Neural crest cell (in vitro differentiated cells): ENCODE measurements around the gene SPATA2L. TPM values are rescaled to one million over a fixed set of nuclear protein-coding genes. Genes with fewer than 3 reads are reported as not detected.
"Not testable (repeated sequence)": the region's sequence is repeated elsewhere in the genome, so short reads cannot be mapped to it uniquely, and the experiment has no call there.

Experiments
- DNase-seq: peaks from one replicate; pipeline ENCODE4 v3.0.0; 2021; ENCODE audit warnings: low read depth, mixed read lengths, low spot score
- H3K27ac Mint-ChIP-seq: one replicate; pipeline ENCODE4 v1.8.0; 2021; ENCODE audit warnings: mild to moderate bottlenecking, mixed read lengths; ENCODE audit not compliant: unreplicated experiment
- H3K27me3 Mint-ChIP-seq: 2 replicates; pipeline ENCODE4 v1.8.0; 2021; ENCODE audit warnings: low read depth, mild to moderate bottlenecking, mixed read lengths
- H3K36me3 Mint-ChIP-seq: 2 replicates; pipeline ENCODE4 v1.8.0; 2021; ENCODE audit warnings: low read depth, mild to moderate bottlenecking, mixed read lengths
- H3K4me1 Mint-ChIP-seq: 2 replicates; pipeline ENCODE4 v1.8.0; 2021; ENCODE audit warnings: mixed read lengths
- H3K4me3 Mint-ChIP-seq: one replicate; pipeline ENCODE4 v1.8.0; 2021; ENCODE audit warnings: mild to moderate bottlenecking, mixed read lengths
- H3K9me3 Mint-ChIP-seq: 2 replicates; pipeline ENCODE4 v1.8.0; 2021; ENCODE audit warnings: mixed read lengths
- total RNA-seq: library from RNA; stranded (reverse); gene quantifications from 2 replicates; pipeline ENCODE4 v1.2.1, GENCODE V29; 2021
- TF ChIP-seq, protein P1 (sequence below): fragments of 200-600 bp; sonication (generic); conservative IDR thresholded peaks from 2 replicates; pipeline ENCODE4 v1.5.0; 2021; ENCODE audit warnings: antibody characterized with exemption, mild to moderate bottlenecking

The SPATA2L gene
- total RNA-seq, 1 donor from 2014 or later: 8.6 TPM

DNA sequence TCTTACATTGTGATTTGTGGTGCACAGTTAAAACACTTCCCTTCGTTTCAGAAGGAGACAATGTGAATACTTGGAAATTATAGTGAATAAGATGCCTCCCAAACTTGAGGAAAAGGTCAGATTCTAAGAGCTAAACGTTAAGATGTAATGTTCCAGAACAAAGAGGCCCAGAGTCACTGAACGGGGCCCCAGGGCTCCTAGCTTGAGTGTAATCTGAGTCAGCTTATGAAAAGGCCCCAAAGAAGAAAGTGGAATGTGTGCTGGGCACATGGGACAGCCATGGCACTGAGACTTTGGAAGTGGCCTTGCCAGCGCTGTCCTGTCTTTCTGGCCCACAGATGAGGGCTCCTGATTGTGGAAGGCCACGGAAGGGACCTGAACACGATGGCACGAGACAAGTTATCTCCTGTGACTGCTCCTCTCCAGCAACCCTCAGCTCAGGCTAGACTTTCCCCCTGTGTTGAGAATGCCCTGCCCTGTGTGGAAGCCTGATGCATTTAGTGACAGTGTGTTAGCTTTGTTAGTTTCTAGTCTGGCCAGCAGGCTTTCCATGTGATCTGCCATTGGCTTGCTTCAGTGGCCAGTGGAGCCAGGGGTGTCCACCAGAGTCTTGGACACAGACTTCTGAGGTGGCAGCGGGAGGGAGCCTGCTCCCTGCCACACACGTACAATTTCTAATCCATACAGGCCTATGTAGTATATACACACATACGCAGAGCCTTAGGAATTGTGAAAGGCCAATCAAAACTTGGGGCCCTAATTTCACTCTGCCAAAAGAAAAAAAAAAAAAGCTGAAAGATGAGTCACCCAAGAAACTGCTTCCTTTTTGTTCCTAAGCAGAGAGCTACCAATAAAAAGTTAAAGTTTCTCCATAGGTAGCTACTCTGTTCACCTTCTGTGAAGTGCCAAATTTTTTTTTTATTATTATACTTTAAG, 30.7 kb downstream of the SPATA2L start:
- H3K4me1 Mint-ChIP-seq: peaks cover 4% of the 10 kb centered on the region
- H3K36me3 Mint-ChIP-seq: peaks cover 32% of the 10 kb centered on the region
- H3K27me3 Mint-ChIP-seq: no peaks in the 10 kb centered on the region
- H3K27ac Mint-ChIP-seq: no peak overlapping the region
- no peak for DNase-seq
- H3K9me3 Mint-ChIP-seq: peaks cover 8% of the 10 kb centered on the region
- no peak overlapping the region for H3K4me3 Mint-ChIP-seq
- TF ChIP-seq, protein P1, sequence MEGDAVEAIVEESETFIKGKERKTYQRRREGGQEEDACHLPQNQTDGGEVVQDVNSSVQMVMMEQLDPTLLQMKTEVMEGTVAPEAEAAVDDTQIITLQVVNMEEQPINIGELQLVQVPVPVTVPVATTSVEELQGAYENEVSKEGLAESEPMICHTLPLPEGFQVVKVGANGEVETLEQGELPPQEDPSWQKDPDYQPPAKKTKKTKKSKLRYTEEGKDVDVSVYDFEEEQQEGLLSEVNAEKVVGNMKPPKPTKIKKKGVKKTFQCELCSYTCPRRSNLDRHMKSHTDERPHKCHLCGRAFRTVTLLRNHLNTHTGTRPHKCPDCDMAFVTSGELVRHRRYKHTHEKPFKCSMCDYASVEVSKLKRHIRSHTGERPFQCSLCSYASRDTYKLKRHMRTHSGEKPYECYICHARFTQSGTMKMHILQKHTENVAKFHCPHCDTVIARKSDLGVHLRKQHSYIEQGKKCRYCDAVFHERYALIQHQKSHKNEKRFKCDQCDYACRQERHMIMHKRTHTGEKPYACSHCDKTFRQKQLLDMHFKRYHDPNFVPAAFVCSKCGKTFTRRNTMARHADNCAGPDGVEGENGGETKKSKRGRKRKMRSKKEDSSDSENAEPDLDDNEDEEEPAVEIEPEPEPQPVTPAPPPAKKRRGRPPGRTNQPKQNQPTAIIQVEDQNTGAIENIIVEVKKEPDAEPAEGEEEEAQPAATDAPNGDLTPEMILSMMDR: no peak

DNA sequence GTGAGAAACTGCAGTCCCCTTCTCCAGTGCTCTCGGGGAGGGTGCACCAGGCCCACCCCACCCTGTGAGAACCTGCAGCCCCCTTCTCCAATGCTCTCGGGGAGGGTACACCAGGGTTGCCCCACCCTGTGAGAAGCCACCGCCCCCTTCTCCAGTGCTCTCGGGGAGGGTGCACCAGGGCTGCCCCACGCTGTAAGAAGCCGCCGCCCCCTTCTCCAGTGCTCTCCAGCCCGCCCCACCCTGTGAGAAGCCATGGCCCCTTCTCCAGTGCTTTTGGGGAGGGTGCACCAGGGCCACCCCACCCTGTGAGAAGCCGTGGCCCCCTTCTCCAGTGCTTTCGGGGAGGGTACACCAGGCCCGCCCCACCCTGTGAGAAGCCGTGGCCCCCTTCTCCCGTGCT, 31.8 kb downstream of the SPATA2L start:
- H3K27ac Mint-ChIP-seq: no peak overlapping the region
- no peak for DNase-seq
- H3K9me3 Mint-ChIP-seq: peaks cover 5% of the 10 kb centered on the region
- H3K4me3 Mint-ChIP-seq: no peak overlapping the region
- peaks cover 4% of the 10 kb centered on the region for H3K4me1 Mint-ChIP-seq
- peaks cover 35% of the 10 kb centered on the region for H3K36me3 Mint-ChIP-seq
- TF ChIP-seq, protein P1: no peak
- H3K27me3 Mint-ChIP-seq: no peaks in the 10 kb centered on the region

DNA sequence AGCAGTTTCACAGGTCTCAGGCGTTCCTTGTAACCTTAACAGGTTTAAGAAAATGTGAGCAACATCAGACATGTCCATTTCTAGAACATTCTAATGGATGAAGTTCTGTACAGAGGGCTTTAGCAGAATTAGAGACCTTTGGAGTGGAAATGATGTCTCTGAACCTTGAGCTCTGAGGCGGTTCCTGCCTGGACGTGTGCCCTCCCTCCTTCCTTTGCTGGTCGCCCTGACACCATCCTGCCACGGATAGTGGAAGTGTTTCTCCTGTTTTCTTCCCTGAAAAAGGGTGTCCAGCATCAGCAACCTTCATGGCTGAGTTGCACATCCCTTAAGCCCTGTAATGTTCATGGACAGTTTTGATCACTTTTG, 32.7 kb downstream of the SPATA2L start:
- peaks cover 5% of the 10 kb centered on the region for H3K9me3 Mint-ChIP-seq
- H3K4me3 Mint-ChIP-seq: no peak overlapping the region
- H3K36me3 Mint-ChIP-seq: peaks cover 41% of the 10 kb centered on the region
- H3K27ac Mint-ChIP-seq: no peak overlapping the region
- H3K4me1 Mint-ChIP-seq: peaks cover 4% of the 10 kb centered on the region
- DNase-seq: no peak
- TF ChIP-seq, protein P1: no peak
- H3K27me3 Mint-ChIP-seq: no peaks in the 10 kb centered on the region

DNA sequence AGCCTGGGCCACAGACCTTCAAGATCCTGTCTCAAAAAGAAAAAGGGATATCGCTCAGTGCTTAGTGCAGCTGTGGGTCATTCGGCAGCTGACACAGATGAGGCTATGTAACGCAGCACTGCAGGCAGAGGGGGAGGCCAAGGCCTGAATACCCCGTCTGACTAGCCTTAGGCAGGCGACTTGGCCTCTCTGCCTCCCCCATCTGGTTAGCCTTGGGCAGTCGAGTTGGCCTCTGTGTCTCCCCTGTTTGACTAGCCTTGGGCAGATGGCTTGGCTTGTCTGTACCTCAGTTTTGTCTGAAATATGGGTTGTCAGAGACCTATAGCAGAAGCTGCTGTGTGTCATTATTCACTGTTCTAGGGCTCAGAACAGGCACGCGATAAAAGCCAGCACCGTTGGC, 33.9 kb downstream of the SPATA2L start:
- Mint-ChIP-seq H3K27me3 (no peaks in the 10 kb centered on the region), H3K27ac (no peak overlapping the region), H3K36me3 (peaks cover 46% of the 10 kb centered on the region), H3K9me3 (peaks cover 5% of the 10 kb centered on the region), H3K4me3 (no peak overlapping the region), H3K4me1 (peaks cover 4% of the 10 kb centered on the region)
- no peak for DNase-seq
- TF ChIP-seq, protein P1: no peak

DNA sequence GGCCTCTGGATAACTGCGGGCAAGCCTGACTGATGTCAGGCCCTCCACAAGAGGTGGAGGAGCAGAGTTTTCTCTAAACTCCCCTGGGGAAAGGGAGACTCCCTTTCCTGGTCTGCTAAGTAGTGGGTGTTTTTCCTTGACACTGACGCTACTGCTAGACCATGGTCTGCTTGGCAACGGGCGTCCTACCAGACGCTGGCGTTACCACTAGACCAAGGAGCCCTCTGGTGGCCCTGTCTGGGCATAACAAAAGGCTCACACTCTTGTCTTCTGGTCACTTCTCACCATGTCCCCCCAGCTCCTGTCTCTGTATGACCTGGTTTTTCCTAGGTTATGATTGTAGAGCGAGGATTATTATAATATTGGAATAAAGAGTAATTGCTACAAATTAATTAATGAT, 34.5 kb downstream of the SPATA2L start:
- DNase-seq: peak; percentile 29
- TF ChIP-seq, protein P1: peak; percentile 43
- H3K27me3 Mint-ChIP-seq, H3K4me3 Mint-ChIP-seq, H3K9me3 Mint-ChIP-seq, H3K27ac Mint-ChIP-seq, H3K4me1 Mint-ChIP-seq: not testable (repeated sequence)
- peaks cover 41% of the 10 kb centered on the region for H3K36me3 Mint-ChIP-seq

DNA sequence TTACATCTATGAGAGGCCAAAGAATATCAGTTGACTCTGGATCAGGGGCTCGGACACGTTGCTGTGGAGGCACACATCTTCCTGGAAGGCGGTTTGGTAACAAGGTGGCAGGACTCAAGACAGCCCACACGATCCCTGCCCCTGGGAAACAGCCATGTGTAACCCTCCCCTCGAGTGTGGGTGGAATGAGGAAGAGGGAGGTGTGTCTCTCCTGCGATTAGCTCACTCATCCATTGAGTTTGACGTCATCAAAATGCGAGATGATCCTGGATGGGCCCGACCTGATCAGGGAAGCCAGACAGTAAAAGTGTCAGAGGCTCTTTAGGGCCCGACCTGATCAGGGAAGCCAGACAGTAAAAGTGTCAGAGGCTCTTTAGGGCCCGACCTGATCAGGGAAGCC, 37.3 kb downstream of the SPATA2L start:
- not testable (repeated sequence) for H3K27me3 Mint-ChIP-seq, DNase-seq, H3K27ac Mint-ChIP-seq, H3K4me1 Mint-ChIP-seq, H3K9me3 Mint-ChIP-seq
- Mint-ChIP-seq H3K4me3 (peak overlapping the region; percentile 25), H3K36me3 (peaks cover 54% of the 10 kb centered on the region)
